Nephron (organoid): ENCODE data around the gene CSNK1E.

Experiments used
- H3K27ac Mint-ChIP-seq, 3 experiments: 2 replicates each; pipeline ENCODE4 v1.8.0; 2020; ENCODE audit warnings: mixed read lengths in 3 of 3, mild to moderate bottlenecking in 2 of 3, moderate library complexity in 1 of 3
- H3K27me3 Mint-ChIP-seq: 2 replicates; pipeline ENCODE4 v1.8.0; 2021; ENCODE audit warnings: low read depth, mild to moderate bottlenecking, moderate library complexity, mixed read lengths
- H3K36me3 Mint-ChIP-seq: 2 replicates; pipeline ENCODE4 v1.8.0; 2020; ENCODE audit warnings: low read depth, mixed read lengths
- H3K4me1 Mint-ChIP-seq: 2 replicates; pipeline ENCODE4 v1.8.0; 2020; ENCODE audit warnings: mixed read lengths
- H3K4me3 Mint-ChIP-seq, 3 experiments: 2 replicates each; pipeline ENCODE4 v1.8.0; 2020; ENCODE audit warnings: mild to moderate bottlenecking in 3 of 3, mixed read lengths in 3 of 3, moderate library complexity in 2 of 3
- H3K9me3 Mint-ChIP-seq: 2 replicates; pipeline ENCODE4 v1.8.0; 2020; ENCODE audit warnings: mixed read lengths
- TF ChIP-seq, protein P1 (sequence below), 3 experiments: fragments of 200-600 bp; sonication (generic); IDR thresholded peaks; one replicate each; pipeline ENCODE4 v1.5.0; 2021; ENCODE audit warnings: antibody characterized with exemption in 3 of 3; ENCODE audit not compliant: unreplicated experiment in 3 of 3

Gene CSNK1E

DNA sequence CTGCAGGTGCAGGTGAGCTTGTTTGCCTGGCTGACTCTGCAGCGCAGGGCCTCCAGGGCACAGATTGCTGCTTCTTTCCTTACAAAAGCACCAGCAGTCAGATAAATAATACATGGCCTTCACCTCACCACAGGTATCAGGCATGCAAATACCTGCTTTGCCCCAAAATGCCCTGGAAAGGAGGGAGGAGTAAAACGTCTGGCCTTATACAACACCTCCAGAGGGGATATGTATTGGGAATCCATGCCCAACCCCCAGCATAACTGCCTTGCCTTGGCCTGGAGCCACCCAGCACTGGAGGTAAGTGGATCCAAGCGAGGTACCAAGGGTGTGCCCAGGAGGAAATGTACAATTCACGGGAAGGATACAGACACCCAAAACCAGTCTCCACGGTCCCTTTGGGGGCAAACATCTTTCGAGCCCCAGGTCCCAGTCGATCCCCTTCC is 45.3 kb downstream of the CSNK1E start:
- Mint-ChIP-seq H3K27me3 (peaks cover 7% of the 10 kb centered on the region), H3K9me3 (no peaks in the 10 kb centered on the region), H3K4me3 (peak overlapping the region; percentile 87 to 93 (median 93)), H3K4me1 (peaks cover 58% of the 10 kb centered on the region), H3K36me3 (no peaks in the 10 kb centered on the region), H3K27ac (peak overlapping the region; percentile 77 to 91 (median 81))
- TF ChIP-seq, protein P1, sequence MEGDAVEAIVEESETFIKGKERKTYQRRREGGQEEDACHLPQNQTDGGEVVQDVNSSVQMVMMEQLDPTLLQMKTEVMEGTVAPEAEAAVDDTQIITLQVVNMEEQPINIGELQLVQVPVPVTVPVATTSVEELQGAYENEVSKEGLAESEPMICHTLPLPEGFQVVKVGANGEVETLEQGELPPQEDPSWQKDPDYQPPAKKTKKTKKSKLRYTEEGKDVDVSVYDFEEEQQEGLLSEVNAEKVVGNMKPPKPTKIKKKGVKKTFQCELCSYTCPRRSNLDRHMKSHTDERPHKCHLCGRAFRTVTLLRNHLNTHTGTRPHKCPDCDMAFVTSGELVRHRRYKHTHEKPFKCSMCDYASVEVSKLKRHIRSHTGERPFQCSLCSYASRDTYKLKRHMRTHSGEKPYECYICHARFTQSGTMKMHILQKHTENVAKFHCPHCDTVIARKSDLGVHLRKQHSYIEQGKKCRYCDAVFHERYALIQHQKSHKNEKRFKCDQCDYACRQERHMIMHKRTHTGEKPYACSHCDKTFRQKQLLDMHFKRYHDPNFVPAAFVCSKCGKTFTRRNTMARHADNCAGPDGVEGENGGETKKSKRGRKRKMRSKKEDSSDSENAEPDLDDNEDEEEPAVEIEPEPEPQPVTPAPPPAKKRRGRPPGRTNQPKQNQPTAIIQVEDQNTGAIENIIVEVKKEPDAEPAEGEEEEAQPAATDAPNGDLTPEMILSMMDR (IDR thresholded peaks at IDR 0.05; ENCODE audit: unreplicated experiment in 3 of 3), result no peak

DNA sequence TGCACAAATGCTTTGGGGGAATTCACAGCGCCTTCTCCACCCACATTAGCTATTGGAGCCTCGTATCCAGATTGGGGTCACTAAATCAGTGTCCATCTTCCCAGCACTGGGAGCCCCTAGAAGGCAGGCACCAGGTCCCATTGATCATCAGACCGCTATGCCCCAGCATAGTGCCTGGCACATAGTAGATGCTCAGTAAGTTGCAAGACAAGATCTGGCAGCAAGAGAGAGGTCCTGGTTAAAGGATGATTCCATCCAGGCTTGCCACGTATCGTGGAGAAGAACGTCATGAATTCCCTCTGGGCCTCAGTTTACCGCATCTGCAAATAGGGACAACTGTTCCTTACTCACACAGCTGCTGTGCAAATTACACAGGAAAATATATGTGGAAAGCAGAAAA is 46.1 kb downstream of the CSNK1E start:
- Mint-ChIP-seq H3K27me3 (peaks cover 7% of the 10 kb centered on the region), H3K4me3 (peak overlapping the region; percentile 87 to 93 (median 93)), H3K9me3 (no peaks in the 10 kb centered on the region), H3K36me3 (no peaks in the 10 kb centered on the region), H3K4me1 (peaks cover 55% of the 10 kb centered on the region), H3K27ac (peak overlapping the region; percentile 35 to 77 (median 71))
- TF ChIP-seq, protein P1 (IDR thresholded peaks at IDR 0.05; ENCODE audit: unreplicated experiment in 3 of 3), result no peak

DNA sequence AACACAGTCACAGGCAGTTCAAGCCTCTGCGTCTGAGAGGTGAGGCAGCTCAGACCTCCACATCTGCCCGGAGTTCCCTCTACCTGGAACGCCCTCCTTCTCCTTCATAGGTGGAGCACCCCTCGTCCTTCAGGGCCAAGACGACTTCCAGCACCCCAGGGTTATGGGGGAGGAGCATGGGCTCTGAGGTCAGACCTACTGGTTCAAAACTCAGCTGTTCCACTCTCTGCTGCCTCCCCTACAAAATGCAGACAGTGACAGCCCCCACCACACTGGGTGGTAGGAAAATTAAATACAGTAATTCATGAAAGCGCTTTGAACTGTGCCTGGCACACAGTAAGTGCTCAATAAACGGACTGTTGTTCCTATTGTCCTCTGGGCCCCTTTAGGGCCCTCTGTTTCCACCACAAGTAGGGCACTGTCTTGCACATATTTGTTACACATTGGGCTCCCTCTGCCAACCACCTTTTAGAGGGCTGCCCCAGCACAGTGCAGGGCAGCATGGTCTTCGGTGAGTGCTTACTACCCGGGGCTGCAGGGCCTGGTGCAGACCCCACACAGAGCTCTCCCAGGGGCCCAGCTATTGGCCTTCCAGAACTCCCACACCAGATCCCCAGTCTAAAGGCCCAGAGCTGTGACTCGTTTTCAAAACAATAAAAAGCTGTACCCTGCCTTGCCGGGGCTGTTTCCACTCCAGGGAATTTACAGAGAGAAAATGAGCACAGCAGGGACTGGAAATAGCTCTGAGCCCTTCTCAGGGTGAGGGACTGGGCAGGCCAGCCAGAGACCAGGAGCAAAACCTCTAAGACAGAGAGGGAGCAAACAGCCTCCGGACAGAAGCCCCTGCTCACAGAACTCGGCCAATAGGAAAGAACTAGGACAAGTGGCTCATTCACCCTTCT is 46.9 kb downstream of the CSNK1E start:
- Mint-ChIP-seq H3K27ac (peak overlapping the region; percentile 35 to 77 (median 71)), H3K9me3 (no peaks in the 10 kb centered on the region), H3K36me3 (peaks cover under 1% of the 10 kb centered on the region), H3K4me3 (peak overlapping the region; percentile 87 to 93 (median 93)), H3K27me3 (peaks cover 7% of the 10 kb centered on the region), H3K4me1 (peaks cover 51% of the 10 kb centered on the region)
- TF ChIP-seq, protein P1 (IDR thresholded peaks at IDR 0.05; ENCODE audit: unreplicated experiment in 3 of 3), result no peak

DNA sequence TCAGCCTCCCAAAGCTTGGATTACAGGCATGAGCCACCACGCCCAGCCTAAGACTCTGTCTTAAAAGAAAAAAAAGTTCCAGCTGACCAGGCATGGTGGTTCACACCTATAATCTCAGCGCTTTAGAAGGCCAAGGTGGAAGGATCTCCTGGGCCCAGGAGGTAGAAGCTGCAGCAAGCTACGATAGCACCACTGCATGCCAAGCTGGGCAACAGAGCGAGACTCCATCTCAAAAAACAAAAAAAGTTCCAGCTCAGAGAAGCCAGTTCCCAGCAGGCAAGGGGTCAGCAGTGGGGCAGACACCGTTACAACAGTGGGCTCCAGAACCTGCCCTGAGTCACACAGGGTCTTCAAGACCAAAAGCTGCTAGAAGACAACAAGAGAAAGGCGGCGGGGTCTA is 47.8 kb downstream of the CSNK1E start:
- Mint-ChIP-seq H3K9me3 (no peaks in the 10 kb centered on the region), H3K36me3 (peaks cover 6% of the 10 kb centered on the region), H3K4me3 (peak overlapping the region; percentile 29 to 68 (median 47)), H3K4me1 (peaks cover 44% of the 10 kb centered on the region), H3K27me3 (peaks cover 5% of the 10 kb centered on the region), H3K27ac (peak overlapping the region in 1 of 3 experiments; percentile 31)
- TF ChIP-seq, protein P1 (IDR thresholded peaks at IDR 0.05; ENCODE audit: unreplicated experiment in 3 of 3), result no peak

DNA sequence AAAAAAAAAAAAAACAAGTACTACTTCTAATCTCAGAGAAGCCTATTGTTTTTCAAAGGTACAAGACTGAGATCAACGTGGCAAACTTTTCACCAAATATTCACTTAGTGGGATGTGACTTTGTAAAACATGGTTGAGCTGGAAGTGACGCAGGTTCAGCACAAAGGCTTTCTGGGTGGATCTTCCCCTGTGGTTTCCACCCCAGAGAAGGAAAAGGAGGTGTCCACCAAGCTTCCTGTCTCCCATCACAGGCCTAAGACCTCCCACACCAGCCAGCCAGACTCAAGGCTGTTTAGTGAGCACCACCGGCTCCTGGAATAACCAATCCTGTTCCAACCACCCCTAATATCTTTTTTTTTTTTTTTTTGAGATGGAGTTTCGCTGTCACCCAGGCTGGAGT is 50.1 kb downstream of the CSNK1E start:
- TF ChIP-seq, protein P1 (IDR thresholded peaks at IDR 0.05; ENCODE audit: unreplicated experiment in 3 of 3), result no peak
- H3K27me3 Mint-ChIP-seq, result no peaks in the 10 kb centered on the region
- H3K36me3 Mint-ChIP-seq, result peaks cover 15% of the 10 kb centered on the region
- H3K4me3 Mint-ChIP-seq, result no peak overlapping the region
- H3K9me3 Mint-ChIP-seq, result no peaks in the 10 kb centered on the region
- H3K4me1 Mint-ChIP-seq, result peaks cover 45% of the 10 kb centered on the region
- H3K27ac Mint-ChIP-seq, result no peak overlapping the region
